B cell (primary cell): Measurements from ENCODE around the gene MRPL52. TPM values are rescaled to one million over a fixed set of nuclear protein-coding genes. Genes with fewer than 3 reads are reported as not detected.
"Not testable (repeated sequence)": the region's sequence is repeated elsewhere in the genome, so short reads cannot be mapped to it uniquely, and the experiment has no call there.

ENCODE experiments used
- ATAC-seq: fragments of 200-7000 bp; cut with Tn5 transposase; one replicate; pipeline ENCODE4 v1.10.0; 2021; ENCODE audit warnings: low read depth, mild to moderate bottlenecking, moderate number of reproducible peaks, moderate library complexity
- CTCF ChIA-PET: fragments of 350-600 bp; sonication (Branson Sonifier 250); formaldehyde crosslinking; loops from one replicate; lab custom pipeline; 2021; ENCODE audit warnings: antibody characterized with exemption, inconsistent platforms; lab: Charles Lee
- POLR2A ChIA-PET: fragments of 350-600 bp; sonication (Branson Sonifier 250); formaldehyde crosslinking; loops from one replicate; lab custom pipeline; 2021; ENCODE audit warnings: antibody characterized with exemption; lab: Charles Lee
- DNase-seq: peaks from one replicate; pipeline ENCODE4 v3.0.0; 2013
- H2AFZ ChIP-seq: 2 replicates; pipeline ENCODE4 v1.6.1; 2012; ENCODE audit warnings: mild to moderate bottlenecking, low read depth, low read length; ENCODE audit not compliant: insufficient read depth, poor library complexity, severe bottlenecking
- H3K27ac ChIP-seq, 2 donors: 1 replicate in 1 of 2; 2 replicates in 1 of 2; pipeline ENCODE4 v1.5.1; 2012 to 2013; ENCODE audit warnings: low read length in 2 of 2, mild to moderate bottlenecking in 2 of 2, moderate library complexity in 1 of 2
- H3K27me3 ChIP-seq, 4 experiments: fragments of 200-600 bp in 1 of 4; sonication (generic) in 1 of 4; replicated peaks in 1 of 4; 1 replicate in 2 of 4; 2 replicates in 2 of 4; pipeline versions ENCODE4 v1.6.1 to v1.7.0; 2013 to 2016; ENCODE audit warnings: low read length in 3 of 4, mild to moderate bottlenecking in 2 of 4, mixed read lengths in 1 of 4, moderate library complexity in 1 of 4; ENCODE audit not compliant: insufficient read depth in 4 of 4, control insufficient read depth in 3 of 4; ENCODE audit errors: control extremely low read depth in 1 of 4
- H3K36me3 ChIP-seq, 2 experiments: replicated peaks in 1 of 2; 1 replicate in 1 of 2; 2 replicates in 1 of 2; pipeline versions ENCODE4 v1.6.1 to v1.7.1; 2013; ENCODE audit warnings: low read length in 1 of 2; ENCODE audit not compliant: insufficient read depth in 2 of 2, control insufficient read depth in 1 of 2; ENCODE audit errors: control extremely low read depth in 1 of 2, extremely low read depth in 1 of 2
- H3K4me1 ChIP-seq, 2 donors: fragments of 200-600 bp in 1 of 2; sonication (generic) in 1 of 2; 1 replicate in 1 of 2; 2 replicates in 1 of 2; pipeline versions ENCODE4 v1.5.1 to v1.6.1; 2013 to 2017; ENCODE audit warnings: low read length in 2 of 2; ENCODE audit not compliant: control insufficient read depth in 2 of 2, insufficient read depth in 2 of 2
- H3K4me2 ChIP-seq: replicated peaks from 2 replicates; pipeline ENCODE3; 2012; ENCODE audit warnings: mild to moderate bottlenecking, low read depth, low read length; ENCODE audit not compliant: poor library complexity, severe bottlenecking
- H3K4me3 ChIP-seq, 5 experiments: fragments of 200-600 bp in 1 of 5; sonication (generic) in 1 of 5; 1 replicate in 3 of 5; 2 replicates in 2 of 5; pipeline versions ENCODE4 v1.5.1 to v1.7.0; 2011 to 2016; ENCODE audit warnings: low read length in 4 of 5, mild to moderate bottlenecking in 4 of 5, low read depth in 2 of 5, control low read depth in 1 of 5, moderate library complexity in 1 of 5; ENCODE audit not compliant: insufficient read depth in 1 of 5; ENCODE audit errors: control extremely low read depth in 1 of 5, extremely low read depth in 1 of 5
- H3K79me2 ChIP-seq: fragments of 200-600 bp; sonication (generic); one replicate; pipeline ENCODE4 v1.6.0; 2016; ENCODE audit warnings: low read length; ENCODE audit not compliant: control insufficient read depth, insufficient read depth
- H3K9ac ChIP-seq: fragments of 200-600 bp; sonication (generic); 2 replicates; pipeline ENCODE4 v1.6.1; 2017; ENCODE audit warnings: mild to moderate bottlenecking, low read length, moderate library complexity
- H3K9me3 ChIP-seq, 3 donors: one replicate each; pipeline versions ENCODE4 v1.6.1 to v1.7.1; 2013; ENCODE audit warnings: low read length in 2 of 3; ENCODE audit not compliant: control insufficient read depth in 2 of 3, insufficient read depth in 1 of 3; ENCODE audit errors: control extremely low read depth in 1 of 3
- H4K20me1 ChIP-seq: 2 replicates; pipeline ENCODE4 v1.6.0; 2012; ENCODE audit warnings: mild to moderate bottlenecking, low read length; ENCODE audit not compliant: insufficient read depth, control insufficient read depth, poor library complexity, severe bottlenecking
- H3K27ac Mint-ChIP-seq: one replicate; pipeline ENCODE4 v1.8.0; 2021; ENCODE audit warnings: mixed read lengths
- H3K27me3 Mint-ChIP-seq: one replicate; pipeline ENCODE4 v1.8.0; 2021; ENCODE audit warnings: mixed read lengths
- H3K4me1 Mint-ChIP-seq: one replicate; pipeline ENCODE4 v1.8.0; 2021; ENCODE audit warnings: mixed read lengths
- H3K4me3 Mint-ChIP-seq: one replicate; pipeline ENCODE4 v1.8.0; 2021; ENCODE audit warnings: mixed read lengths
- H3K9me3 Mint-ChIP-seq: one replicate; pipeline ENCODE4 v1.8.0; 2022; ENCODE audit warnings: mixed read lengths; ENCODE audit not compliant: insufficient read depth
- CTCF ChIP-seq: fragments of 200-600 bp; IDR thresholded peaks from one replicate; pipeline ENCODE4 v1.8.0; 2022; ENCODE audit warnings: antibody characterized with exemption, mild to moderate bottlenecking
- EZH2 ChIP-seq: IDR thresholded peaks from 2 replicates; pipeline ENCODE4 v1.6.1; 2012; ENCODE audit warnings: borderline replicate concordance, low read depth, mild to moderate bottlenecking, moderate library complexity, low read length; ENCODE audit not compliant: insufficient read depth, poor library complexity, severe bottlenecking
- WGBS: methylation state at CpG from one replicate; pipeline ENCODE4 v1.1.5; 2013; ENCODE audit warnings: missing lambda C conversion rate; ENCODE audit not compliant: insufficient coverage; 5-methylcytosine and 5-hydroxymethylcytosine counted together
- intact Hi-C: fragments of 100-400 bp; cut with micrococcal nuclease; formaldehyde crosslinking; loops from one replicate; pipeline ENCODE4 v1.10.0; 2022
- polyA plus RNA-seq: library from polyadenylated mRNA; depleted of rRNA; stranded (reverse); fragments of >200 nt; gene quantifications from 2 replicates; pipeline ENCODE4 v1.2.3, GENCODE V29; 2012
- total RNA-seq, 2 donors: library from RNA; stranded (reverse); fragments of 120-200 nt in 1 of 2; gene quantifications; 1 replicate in 1 of 2; 2 replicates in 1 of 2; pipeline versions ENCODE4 v1.2.3 to v1.2.4, GENCODE V29; 2013 to 2022

The MRPL52 gene
- total and polyA plus RNA-seq, 2 donors (not counting 1 experiment from before 2014, with no cell fraction given), result 37.4 to 91.6 TPM

GRCh38 chr14:22792158-22792557 is 37.5 kb upstream of the MRPL52 start:
- ChIA-PET POLR2A (interaction anchor here (1.2 to 2.6 kb wide), 2 partner anchors 20 to 30 kb away, joined by 3 to 20 read pairs; no protein-coding TSS in a partner anchor), CTCF (interaction anchor here (3.2 to 3.6 kb wide), 2 partner anchors 14 to 31 kb away, joined by 20 to 29 read pairs; no protein-coding TSS in a partner anchor)
- Histone ChIP-seq H2AFZ (no peak overlapping the region), H3K4me1 (peaks cover 43 to 50% of the 10 kb centered on the region in 2 donors), H3K27ac (peak overlapping the region in 1 of 2 donors; percentile 24), H3K27me3 (no peaks in the 10 kb centered on the region), H3K9me3 (peaks cover 0 to 8% (median 0%) of the 10 kb centered on the region in 3 donors), H3K36me3 (peaks cover 0 to 5% of the 10 kb centered on the region in 2 experiments), H3K9ac (no peak overlapping the region), H3K79me2 (no peaks in the 10 kb centered on the region), H3K4me2 (no peak overlapping the region), H4K20me1 (no peaks in the 10 kb centered on the region), H3K4me3 (no peak overlapping the region)
- WGBS, result 100% methylated on average over 2 of the region's 2 CpGs
- ATAC-seq, result no peak
- TF ChIP-seq CTCF (no peak), EZH2 (no peak)
- Mint-ChIP-seq H3K27me3 (no peaks in the 10 kb centered on the region), H3K4me1 (peaks cover 66% of the 10 kb centered on the region), H3K9me3 (no peaks in the 10 kb centered on the region), H3K4me3 (no peak overlapping the region), H3K27ac (peak overlapping the region; percentile 64)
- DNase-seq, result no peak
- intact Hi-C loops, result no loop called here

- ChIA-PET POLR2A (interaction anchor here (0.6 to 1.9 kb wide), 2 partner anchors 11 to 138 kb away, joined by 3 to 9 read pairs; no protein-coding TSS in a partner anchor), CTCF (interaction anchor here (0.9 to 5.7 kb wide), 6 partner anchors 10 to 60 kb away, joined by 3 to 29 read pairs (median 6); partner anchors contain the start of gene OXA1L)
- intact Hi-C loops, H2AFZ ChIP-seq, H3K36me3 ChIP-seq, DNase-seq, ATAC-seq, H3K9me3 Mint-ChIP-seq, H4K20me1 ChIP-seq, H3K79me2 ChIP-seq, H3K9ac ChIP-seq, H3K4me3 ChIP-seq, H3K9me3 ChIP-seq, H3K27me3 ChIP-seq, H3K4me2 ChIP-seq, H3K27me3 Mint-ChIP-seq: not testable (repeated sequence)
- no CpG with 5 or more reads among the region's 5 CpGs for WGBS
- Histone ChIP-seq H3K27ac (peak overlapping the region; percentile 71 to 91), H3K4me1 (peaks cover 43 to 51% of the 10 kb centered on the region in 2 donors)
- peak overlapping the region; percentile 92 for H3K27ac Mint-ChIP-seq
- H3K4me3 Mint-ChIP-seq, result peak overlapping the region; percentile 60
- H3K4me1 Mint-ChIP-seq, result peaks cover 75% of the 10 kb centered on the region
Observed at GRCh38 chr14:22793550-22793949, 36.1 kb upstream of the MRPL52 start.
